DMS79 treated with DMSO at 0.1 percent for 48 hours (cell line): ENCODE data around the gene BAMBI.
A peak's percentile ranks its signal among the peaks of the same experiment; 100 is the strongest.
"Not testable (repeated sequence)": the region's sequence is repeated elsewhere in the genome, so short reads cannot be mapped to it uniquely, and the experiment has no call there.

Source experiments
- DNase-seq: peaks from one replicate; lab custom pipeline; 2025; lab: John Stamatoyannopoulos, UW

The BAMBI gene

GRCh38 chr10:28676968-28677887 lies at the start of gene BAMBI:
Gene BAMBI, plus strand, starts transcription at chr10:28677521. Its CDS starts 377 bp downstream, at chr10:28677898.
- DNase-seq, result peak; percentile 35

- peak; percentile 9 for DNase-seq
Observed at GRCh38 chr10:28628184-28628893, 49.0 kb upstream of the BAMBI start.

GRCh38 chr10:28631896-28632583 lies 45.3 kb upstream of the BAMBI start:
- no peak for DNase-seq

- no peak for DNase-seq
Observed at GRCh38 chr10:28632584-28632945, 44.8 kb upstream of the BAMBI start.

- DNase-seq, result no peak
Observed at GRCh38 chr10:28633750-28634149, 43.6 kb upstream of the BAMBI start.

GRCh38 chr10:28637346-28637745 lies 40.0 kb upstream of the BAMBI start:
- DNase-seq, result no peak

- no peak for DNase-seq
Observed at GRCh38 chr10:28638392-28638791, 38.9 kb upstream of the BAMBI start.

GRCh38 chr10:28640551-28640950 lies 36.8 kb upstream of the BAMBI start:
- DNase-seq, result no peak

- no peak for DNase-seq
Observed at GRCh38 chr10:28644647-28645046, 32.7 kb upstream of the BAMBI start.

- DNase-seq, result no peak
Observed at GRCh38 chr10:28652106-28652505, 25.2 kb upstream of the BAMBI start.

- DNase-seq, result no peak
Observed at GRCh38 chr10:28652703-28653102, 24.6 kb upstream of the BAMBI start.

GRCh38 chr10:28658824-28659223 lies 18.5 kb upstream of the BAMBI start:
- DNase-seq, result not testable (repeated sequence)

GRCh38 chr10:28661035-28661434 lies 16.3 kb upstream of the BAMBI start:
- no peak for DNase-seq

- DNase-seq, result peak; percentile 55
Observed at GRCh38 chr10:28663576-28664368, 13.5 kb upstream of the BAMBI start.

GRCh38 chr10:28664369-28664740 lies 13.0 kb upstream of the BAMBI start:
- DNase-seq, result no peak

- DNase-seq, result no peak
Observed at GRCh38 chr10:28666751-28667467, 10.4 kb upstream of the BAMBI start.

- peak; percentile 9 for DNase-seq
Observed at GRCh38 chr10:28668363-28669226, 8.7 kb upstream of the BAMBI start.

GRCh38 chr10:28669227-28670173 lies 7.8 kb upstream of the BAMBI start:
- DNase-seq, result no peak

GRCh38 chr10:28674782-28675181 lies 2.5 kb upstream of the BAMBI start:
- DNase-seq, result no peak
